HL-60 (cell line): ENCODE results near the gene YWHAG.

Source experiments
- POLR2AphosphoS5 ChIP-seq: IDR thresholded peaks from 2 replicates; pipeline ENCODE4 v1.6.1; 2012; ENCODE audit warnings: low read depth
- SPI1 ChIP-seq: IDR thresholded peaks from 2 replicates; pipeline ENCODE4 v1.6.1; 2012; ENCODE audit warnings: low read depth, mild to moderate bottlenecking, borderline replicate concordance
- TF ChIP-seq, protein P1 (sequence below): IDR thresholded peaks from one replicate; pipeline ENCODE4 v1.5.1; 2011; ENCODE audit warnings: low read length, control low read depth, inconsistent platforms; ENCODE audit not compliant: insufficient read depth
- TF ChIP-seq, protein P2 (sequence below): IDR thresholded peaks from 2 replicates; pipeline ENCODE4 v1.6.1; 2012; ENCODE audit warnings: low read depth; ENCODE audit not compliant: insufficient replicate concordance

DNA sequence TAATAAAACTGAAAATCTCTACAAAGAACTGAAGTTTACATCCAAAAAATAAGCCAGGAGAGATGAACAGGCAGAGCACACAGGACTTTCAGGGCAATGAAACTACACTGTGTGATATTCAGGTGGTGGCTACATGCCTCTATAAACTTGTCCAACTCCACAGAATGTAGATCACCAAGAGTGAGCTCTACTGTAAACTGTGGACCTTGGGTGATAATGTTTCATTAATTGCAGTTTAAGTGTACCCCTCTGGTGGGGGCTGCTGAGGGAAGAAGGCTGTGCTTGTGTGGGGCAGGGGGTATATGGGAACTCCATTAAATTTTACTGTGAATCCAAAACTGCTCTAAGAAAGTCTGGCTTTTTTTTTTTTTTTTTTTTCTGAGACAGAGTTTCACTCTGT is 22.7 kb downstream of the YWHAG start:
- TF ChIP-seq SPI1, result no peak
- TF ChIP-seq, protein P1, sequence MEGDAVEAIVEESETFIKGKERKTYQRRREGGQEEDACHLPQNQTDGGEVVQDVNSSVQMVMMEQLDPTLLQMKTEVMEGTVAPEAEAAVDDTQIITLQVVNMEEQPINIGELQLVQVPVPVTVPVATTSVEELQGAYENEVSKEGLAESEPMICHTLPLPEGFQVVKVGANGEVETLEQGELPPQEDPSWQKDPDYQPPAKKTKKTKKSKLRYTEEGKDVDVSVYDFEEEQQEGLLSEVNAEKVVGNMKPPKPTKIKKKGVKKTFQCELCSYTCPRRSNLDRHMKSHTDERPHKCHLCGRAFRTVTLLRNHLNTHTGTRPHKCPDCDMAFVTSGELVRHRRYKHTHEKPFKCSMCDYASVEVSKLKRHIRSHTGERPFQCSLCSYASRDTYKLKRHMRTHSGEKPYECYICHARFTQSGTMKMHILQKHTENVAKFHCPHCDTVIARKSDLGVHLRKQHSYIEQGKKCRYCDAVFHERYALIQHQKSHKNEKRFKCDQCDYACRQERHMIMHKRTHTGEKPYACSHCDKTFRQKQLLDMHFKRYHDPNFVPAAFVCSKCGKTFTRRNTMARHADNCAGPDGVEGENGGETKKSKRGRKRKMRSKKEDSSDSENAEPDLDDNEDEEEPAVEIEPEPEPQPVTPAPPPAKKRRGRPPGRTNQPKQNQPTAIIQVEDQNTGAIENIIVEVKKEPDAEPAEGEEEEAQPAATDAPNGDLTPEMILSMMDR, result no peak
- no peak for TF ChIP-seq POLR2AphosphoS5
- TF ChIP-seq, protein P2, sequence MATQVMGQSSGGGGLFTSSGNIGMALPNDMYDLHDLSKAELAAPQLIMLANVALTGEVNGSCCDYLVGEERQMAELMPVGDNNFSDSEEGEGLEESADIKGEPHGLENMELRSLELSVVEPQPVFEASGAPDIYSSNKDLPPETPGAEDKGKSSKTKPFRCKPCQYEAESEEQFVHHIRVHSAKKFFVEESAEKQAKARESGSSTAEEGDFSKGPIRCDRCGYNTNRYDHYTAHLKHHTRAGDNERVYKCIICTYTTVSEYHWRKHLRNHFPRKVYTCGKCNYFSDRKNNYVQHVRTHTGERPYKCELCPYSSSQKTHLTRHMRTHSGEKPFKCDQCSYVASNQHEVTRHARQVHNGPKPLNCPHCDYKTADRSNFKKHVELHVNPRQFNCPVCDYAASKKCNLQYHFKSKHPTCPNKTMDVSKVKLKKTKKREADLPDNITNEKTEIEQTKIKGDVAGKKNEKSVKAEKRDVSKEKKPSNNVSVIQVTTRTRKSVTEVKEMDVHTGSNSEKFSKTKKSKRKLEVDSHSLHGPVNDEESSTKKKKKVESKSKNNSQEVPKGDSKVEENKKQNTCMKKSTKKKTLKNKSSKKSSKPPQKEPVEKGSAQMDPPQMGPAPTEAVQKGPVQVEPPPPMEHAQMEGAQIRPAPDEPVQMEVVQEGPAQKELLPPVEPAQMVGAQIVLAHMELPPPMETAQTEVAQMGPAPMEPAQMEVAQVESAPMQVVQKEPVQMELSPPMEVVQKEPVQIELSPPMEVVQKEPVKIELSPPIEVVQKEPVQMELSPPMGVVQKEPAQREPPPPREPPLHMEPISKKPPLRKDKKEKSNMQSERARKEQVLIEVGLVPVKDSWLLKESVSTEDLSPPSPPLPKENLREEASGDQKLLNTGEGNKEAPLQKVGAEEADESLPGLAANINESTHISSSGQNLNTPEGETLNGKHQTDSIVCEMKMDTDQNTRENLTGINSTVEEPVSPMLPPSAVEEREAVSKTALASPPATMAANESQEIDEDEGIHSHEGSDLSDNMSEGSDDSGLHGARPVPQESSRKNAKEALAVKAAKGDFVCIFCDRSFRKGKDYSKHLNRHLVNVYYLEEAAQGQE, result no peak
